GM12872 (cell line): ENCODE data around the gene CDH4.

Source experiments
- TF ChIP-seq, protein P1 (sequence below): IDR thresholded peaks from 3 replicates; pipeline ENCODE4 v1.5.1; 2011; ENCODE audit warnings: low read depth, mild to moderate bottlenecking, low read length, moderate library complexity; ENCODE audit not compliant: insufficient read depth

CDH4 gene

DNA sequence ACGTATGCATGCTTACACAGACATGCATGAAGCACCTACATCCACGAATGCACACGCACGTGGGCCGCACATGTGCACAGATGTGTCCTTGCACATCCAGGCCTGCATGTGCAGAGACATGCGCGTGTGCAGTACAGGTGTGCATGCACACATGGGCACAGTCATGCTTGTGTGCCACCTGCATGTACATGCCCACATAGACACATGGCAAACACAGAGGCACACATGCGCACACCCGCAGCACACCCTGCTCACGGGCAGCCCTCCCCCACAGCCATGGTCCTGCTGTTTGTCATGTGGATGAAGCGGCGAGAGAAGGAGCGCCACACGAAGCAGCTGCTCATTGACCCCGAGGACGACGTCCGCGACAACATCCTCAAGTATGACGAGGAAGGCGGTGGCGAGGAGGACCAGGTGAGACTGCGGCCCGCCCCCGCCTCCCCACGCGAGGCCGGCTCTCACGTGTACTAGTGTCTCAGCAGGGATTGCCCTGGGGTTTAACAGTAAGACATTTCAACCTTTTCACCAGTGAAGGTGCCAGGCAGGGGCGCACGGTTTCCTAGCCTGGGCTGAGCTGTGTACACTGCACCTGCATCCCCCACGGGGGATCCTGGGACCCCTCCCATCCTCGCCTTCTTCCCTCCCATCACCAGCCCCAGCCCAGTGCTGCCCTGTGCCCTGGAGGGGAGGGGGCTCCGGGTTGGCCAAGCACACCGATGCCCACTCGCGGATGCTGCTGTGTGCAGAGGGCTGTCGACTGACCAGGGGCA, 680.8 kb downstream of the CDH4 start:
- TF ChIP-seq, protein P1, sequence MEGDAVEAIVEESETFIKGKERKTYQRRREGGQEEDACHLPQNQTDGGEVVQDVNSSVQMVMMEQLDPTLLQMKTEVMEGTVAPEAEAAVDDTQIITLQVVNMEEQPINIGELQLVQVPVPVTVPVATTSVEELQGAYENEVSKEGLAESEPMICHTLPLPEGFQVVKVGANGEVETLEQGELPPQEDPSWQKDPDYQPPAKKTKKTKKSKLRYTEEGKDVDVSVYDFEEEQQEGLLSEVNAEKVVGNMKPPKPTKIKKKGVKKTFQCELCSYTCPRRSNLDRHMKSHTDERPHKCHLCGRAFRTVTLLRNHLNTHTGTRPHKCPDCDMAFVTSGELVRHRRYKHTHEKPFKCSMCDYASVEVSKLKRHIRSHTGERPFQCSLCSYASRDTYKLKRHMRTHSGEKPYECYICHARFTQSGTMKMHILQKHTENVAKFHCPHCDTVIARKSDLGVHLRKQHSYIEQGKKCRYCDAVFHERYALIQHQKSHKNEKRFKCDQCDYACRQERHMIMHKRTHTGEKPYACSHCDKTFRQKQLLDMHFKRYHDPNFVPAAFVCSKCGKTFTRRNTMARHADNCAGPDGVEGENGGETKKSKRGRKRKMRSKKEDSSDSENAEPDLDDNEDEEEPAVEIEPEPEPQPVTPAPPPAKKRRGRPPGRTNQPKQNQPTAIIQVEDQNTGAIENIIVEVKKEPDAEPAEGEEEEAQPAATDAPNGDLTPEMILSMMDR: no peak

DNA sequence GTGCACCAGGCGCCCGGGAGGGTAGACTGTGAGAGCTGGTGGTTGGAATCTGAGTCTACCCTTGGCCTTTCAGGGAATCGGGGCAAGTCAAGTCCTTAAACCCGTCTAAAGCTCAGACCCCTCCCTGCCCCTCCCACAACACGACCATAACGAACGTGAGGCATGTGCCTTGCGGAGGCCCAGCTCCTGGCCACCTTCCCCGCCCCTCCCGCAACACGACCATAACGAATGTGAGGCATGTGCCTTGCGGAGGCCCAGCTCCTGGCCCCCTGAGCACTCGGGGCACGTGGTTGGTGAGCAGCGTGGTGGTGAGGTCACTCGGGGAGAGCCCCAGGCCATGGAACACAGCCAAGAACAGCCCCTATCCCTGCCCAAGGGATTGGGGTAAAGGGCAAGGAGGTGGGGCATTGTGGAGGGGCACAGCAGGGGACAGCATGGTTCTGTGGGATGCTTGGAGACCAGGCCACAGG, 681.5 kb downstream of the CDH4 start:
- TF ChIP-seq, protein P1: no peak

DNA sequence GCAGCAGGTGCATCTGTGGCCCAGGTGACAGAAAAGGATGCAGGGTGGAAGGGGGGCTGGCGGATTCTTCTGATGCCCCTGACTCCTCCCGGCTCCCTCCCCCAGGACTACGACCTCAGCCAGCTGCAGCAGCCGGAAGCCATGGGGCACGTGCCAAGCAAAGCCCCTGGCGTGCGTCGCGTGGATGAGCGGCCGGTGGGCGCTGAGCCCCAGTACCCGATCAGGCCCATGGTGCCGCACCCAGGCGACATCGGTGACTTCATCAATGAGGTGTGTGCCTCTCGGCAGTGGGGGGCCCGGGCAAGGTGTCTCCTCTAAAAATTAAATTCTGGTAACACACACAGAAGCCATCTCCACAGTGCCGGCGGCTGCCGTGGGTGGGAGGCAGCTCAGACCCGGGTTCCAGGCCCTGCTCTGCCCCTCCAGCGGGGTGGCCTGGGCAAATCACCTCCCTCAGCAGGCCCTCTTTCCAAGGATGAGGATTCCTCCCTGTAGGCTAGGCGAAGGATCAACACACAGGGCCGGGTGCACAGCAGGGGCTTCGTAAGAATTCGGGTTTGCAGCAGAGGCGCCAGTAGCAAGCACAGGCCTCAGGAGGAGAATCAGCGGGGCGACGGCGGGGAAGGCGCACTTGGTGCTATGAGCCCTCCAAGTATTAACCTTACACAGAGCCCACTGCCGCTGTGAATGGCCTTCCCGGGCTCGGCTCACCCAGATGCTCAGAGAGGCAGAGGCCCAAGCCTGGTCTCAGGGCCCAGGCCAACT, 682.1 kb downstream of the CDH4 start:
- TF ChIP-seq, protein P1: no peak

DNA sequence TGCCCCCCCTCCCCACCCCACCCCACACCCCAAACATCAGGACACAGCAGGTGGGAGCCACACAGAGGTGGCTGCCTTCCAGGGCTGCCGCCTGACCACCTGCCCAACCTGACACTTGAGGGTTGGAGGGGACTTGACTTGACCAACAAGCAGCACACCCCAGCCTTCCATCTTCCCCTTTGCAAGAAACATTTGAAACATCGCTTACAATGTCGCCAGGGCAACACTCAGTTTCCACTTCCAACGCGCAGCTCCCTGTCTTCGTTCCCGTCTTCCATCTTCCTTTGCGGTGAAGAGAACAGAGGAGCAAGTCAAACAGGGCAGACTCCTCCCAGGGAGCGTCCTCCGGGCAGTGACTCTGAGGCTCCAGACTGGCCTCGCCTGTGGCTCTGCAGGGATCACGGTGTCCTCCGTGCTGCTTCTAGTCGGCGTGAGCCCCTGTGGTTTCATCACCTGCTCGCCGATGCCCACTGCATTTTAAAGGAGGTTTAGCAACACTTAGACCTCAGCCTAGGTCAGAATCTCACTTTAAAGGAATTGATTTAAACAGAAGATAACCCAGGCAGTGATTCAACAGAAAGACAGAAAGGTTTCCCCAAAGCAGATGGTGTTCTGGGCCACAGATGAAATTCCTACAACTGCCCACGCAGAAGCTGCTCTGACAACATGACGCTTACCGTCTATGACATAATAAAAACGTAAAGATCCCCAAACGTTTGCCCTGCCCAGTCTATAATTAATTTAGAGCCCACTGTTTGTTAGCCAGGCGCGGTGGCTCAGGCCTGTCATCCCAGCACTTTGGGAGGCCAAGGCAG, 682.9 kb downstream of the CDH4 start:
- TF ChIP-seq, protein P1: no peak

DNA sequence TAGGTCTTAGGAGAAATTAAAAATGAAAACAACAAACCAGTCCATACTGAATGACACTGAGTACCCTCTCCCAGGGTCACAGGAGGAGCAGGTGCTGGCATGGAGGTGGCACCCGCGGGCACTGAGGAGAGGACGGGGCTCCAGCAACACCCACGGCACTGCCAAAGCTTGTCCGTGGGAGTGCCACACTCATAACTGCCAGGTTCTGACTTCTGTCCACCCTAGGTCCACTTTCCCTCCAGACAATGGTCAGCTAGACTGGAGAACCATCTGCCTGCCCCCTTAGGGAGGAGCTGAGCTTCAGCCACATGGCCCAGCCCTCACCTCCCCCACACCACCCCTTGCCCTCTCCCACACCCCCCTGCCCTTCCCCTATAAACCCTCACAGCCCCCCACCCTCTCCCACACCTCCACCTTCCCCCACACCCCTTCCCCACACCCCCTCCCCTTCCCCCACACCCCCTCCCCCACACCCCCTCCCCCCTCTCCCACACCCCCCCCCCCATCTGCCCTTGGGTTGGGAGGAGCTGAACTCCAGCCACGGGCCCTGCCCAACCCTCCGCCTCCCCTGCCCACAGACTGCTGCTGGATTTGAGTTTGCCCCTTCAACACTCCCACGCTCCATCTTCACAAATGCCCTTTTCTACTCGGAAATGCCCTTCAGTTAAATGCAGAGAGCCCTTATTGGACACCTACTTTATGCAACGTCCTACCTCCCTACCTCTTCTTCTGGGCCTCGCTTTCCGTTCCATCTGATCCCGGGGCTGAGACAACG, 684.1 kb downstream of the CDH4 start:
- TF ChIP-seq, protein P1: no peak

DNA sequence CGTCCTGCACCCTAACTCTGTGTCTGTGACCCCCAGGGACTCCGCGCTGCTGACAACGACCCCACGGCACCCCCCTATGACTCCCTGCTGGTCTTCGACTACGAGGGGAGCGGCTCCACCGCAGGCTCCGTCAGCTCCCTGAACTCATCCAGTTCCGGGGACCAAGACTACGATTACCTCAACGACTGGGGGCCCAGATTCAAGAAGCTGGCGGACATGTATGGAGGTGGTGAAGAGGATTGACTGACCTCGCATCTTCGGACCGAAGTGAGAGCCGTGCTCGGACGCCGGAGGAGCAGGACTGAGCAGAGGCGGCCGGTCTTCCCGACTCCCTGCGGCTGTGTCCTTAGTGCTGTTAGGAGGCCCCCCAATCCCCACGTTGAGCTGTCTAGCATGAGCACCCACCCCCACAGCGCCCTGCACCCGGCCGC, 684.7 kb downstream of the CDH4 start:
- TF ChIP-seq, protein P1: no peak
